K562 (cell line): ENCODE measurements around the gene DDAH1. TPM values are rescaled to one million over a fixed set of nuclear protein-coding genes. Genes with fewer than 3 reads are reported as not detected.

Experiments
- GTF2E2 ChIP-seq: fragments of 200-800 bp; sonication (Bioruptor generic); IDR thresholded peaks from 2 replicates; pipeline ENCODE4 v1.6.1; 2016; ENCODE audit warnings: missing genetic modification characterization, missing compliant biosample characterization
- HIVEP1 ChIP-seq: fragments of 250-450 bp; sonication (Bioruptor Pico); IDR thresholded peaks from 2 replicates; pipeline ENCODE4 v1.4.0; 2020; ENCODE audit warnings: mild to moderate bottlenecking
- MGA ChIP-seq: fragments of 450-650 bp; IDR thresholded peaks from 2 replicates; pipeline ENCODE4 v1.6.1; 2016; ENCODE audit warnings: mild to moderate bottlenecking, moderate library complexity
- POLR2G ChIP-seq: fragments of 200-400 bp; formaldehyde crosslinking; IDR thresholded peaks from 2 replicates; pipeline ENCODE4 v1.6.1; 2017; ENCODE audit warnings: low read depth, mild to moderate bottlenecking, antibody characterized with exemption, low read length, moderate library complexity
- RCOR1 ChIP-seq, 2 experiments: IDR thresholded peaks; 2 replicates each; pipeline ENCODE4 v1.6.1; 2012; ENCODE audit warnings: low read depth in 2 of 2, low read length in 2 of 2, borderline replicate concordance in 1 of 2, improper control_type of control experiment in 1 of 2
- TSC22D4 ChIP-seq: fragments of 450-650 bp; IDR thresholded peaks from 2 replicates; pipeline ENCODE4 v1.6.1; 2016; ENCODE audit warnings: missing genetic modification characterization, missing biosample characterization, control low read depth
- XRCC3 ChIP-seq: fragments of 450-650 bp; IDR thresholded peaks from 2 replicates; pipeline ENCODE4 v1.6.1; 2017; ENCODE audit warnings: mild to moderate bottlenecking, moderate library complexity
- polyA plus RNA-seq, 8 experiments: library from polyadenylated mRNA; depleted of rRNA in 4 of 8; stranded (reverse) in 5 of 8; unstranded in 3 of 8; fragments of >200 nt; fragmentation: Nextera tagmentation in 2 of 8; fragmentation: Illumina TruSeq in 1 of 8; extraction: Ambion mirVana in 2 of 8; extraction: Trizol in 1 of 8; gene quantifications; 2 replicates each; pipeline versions ENCODE4 v1.2.1 to v1.2.3, GENCODE V29; 2011 to 2014; ENCODE audit warnings: inconsistent platforms in 1 of 8, missing spikeins in 1 of 8
- total RNA-seq, 7 experiments: library from RNA; depleted of rRNA in 6 of 7; stranded (reverse); fragments of >200 nt in 6 of 7; fragmentation: Illumina TruSeq in 2 of 7; extraction: Trizol in 2 of 7; gene quantifications; 2 replicates each; pipeline versions ENCODE4 v1.2.1 to v1.2.3, GENCODE V29; 2011 to 2021; ENCODE audit warnings: low replicate concordance in 1 of 7

The DDAH1 gene
- total and polyA plus RNA-seq, 9 of the 15 experiments (the other 6 are each of a cell fraction or from before 2014, with no cell fraction given): 0.04 to 0.24 (median 0.10) TPM

- TF ChIP-seq MGA (no peak), XRCC3 (no peak), GTF2E2 (tag) (no peak), TSC22D4 (no peak), HIVEP1 (CRISPR knock-in tag) (no peak), RCOR1 (IDR thresholded peaks at IDR 0.05; ENCODE audit: borderline replicate concordance in 1 of 2, low read depth in 2 of 2, low read length in 2 of 2) (no peak), POLR2G (no peak)
Measured at GRCh38 chr1:85325920-85326319, 139.0 kb downstream of the DDAH1 start (continued).
